Mononuclear cell (primary cell): Measurements from ENCODE around the gene ATPAF1. TPM values are rescaled to one million over a fixed set of nuclear protein-coding genes. Genes with fewer than 3 reads are reported as not detected.

Experiments
- H3K27me3 ChIP-seq: 2 replicates; pipeline ENCODE4 v1.6.0; 2011; ENCODE audit warnings: low read length, control low read depth; ENCODE audit not compliant: insufficient read depth
- H3K4me1 ChIP-seq: 2 replicates; pipeline ENCODE4 v1.5.1; 2011; ENCODE audit warnings: mild to moderate bottlenecking, low read length, control low read depth; ENCODE audit not compliant: insufficient read depth
- H3K4me3 ChIP-seq: 2 replicates; pipeline ENCODE4 v1.5.1; 2011; ENCODE audit warnings: mild to moderate bottlenecking, low read length, moderate library complexity
- H3K9me3 ChIP-seq: 2 replicates; pipeline ENCODE4 v1.5.1; 2011; ENCODE audit warnings: low read depth, mild to moderate bottlenecking, control low read depth, low read length
- total RNA-seq: library from RNA; depleted of rRNA; stranded (reverse); fragments of >200 nt; gene quantifications from one replicate; pipeline ENCODE4 v1.2.3, GENCODE V29; 2012

ATPAF1 gene
- total RNA-seq, 1 donor, result 14.9 TPM

GRCh38 chr1:46687921-46688509 lies 19.9 kb upstream of the ATPAF1 start:
- no peaks in the 10 kb centered on the region for H3K9me3 ChIP-seq
- H3K27me3 ChIP-seq, result no peaks in the 10 kb centered on the region
- peaks cover 12% of the 10 kb centered on the region for H3K4me1 ChIP-seq
- no peak overlapping the region for H3K4me3 ChIP-seq

DNA sequence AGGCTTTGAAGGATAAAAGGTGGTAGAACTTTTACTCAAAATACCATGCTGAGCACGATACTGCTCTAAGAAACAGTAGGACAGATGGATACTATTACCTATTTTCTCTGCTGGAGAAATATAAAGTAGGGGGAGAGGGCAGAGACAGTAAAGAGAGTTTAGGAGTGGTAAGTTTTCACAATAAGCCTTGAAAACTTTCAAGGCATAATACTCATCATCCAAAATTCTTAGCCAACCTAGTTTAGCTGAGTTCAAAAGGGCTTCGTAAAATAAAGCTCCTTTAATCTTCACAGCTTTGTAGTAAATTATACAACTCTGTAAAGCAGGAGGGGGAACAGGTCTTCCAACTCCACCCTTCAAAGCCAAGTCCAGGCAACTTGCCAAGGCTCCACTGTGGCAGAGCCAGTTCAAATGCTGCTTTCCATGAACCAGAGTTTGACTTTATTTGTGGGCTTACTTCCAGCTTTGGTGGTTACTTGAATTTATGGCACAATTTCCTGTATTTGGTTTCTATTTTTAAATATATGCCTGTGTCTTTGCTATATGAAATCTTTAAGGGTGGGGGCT lies 19.0 kb upstream of the ATPAF1 start:
- Histone ChIP-seq H3K4me1 (peaks cover 12% of the 10 kb centered on the region), H3K4me3 (no peak overlapping the region), H3K9me3 (no peaks in the 10 kb centered on the region), H3K27me3 (no peaks in the 10 kb centered on the region)

GRCh38 chr1:46686255-46686654 lies 18.1 kb upstream of the ATPAF1 start:
- no peaks in the 10 kb centered on the region for H3K27me3 ChIP-seq
- peaks cover 12% of the 10 kb centered on the region for H3K4me1 ChIP-seq
- no peaks in the 10 kb centered on the region for H3K9me3 ChIP-seq
- H3K4me3 ChIP-seq, result no peak overlapping the region

DNA sequence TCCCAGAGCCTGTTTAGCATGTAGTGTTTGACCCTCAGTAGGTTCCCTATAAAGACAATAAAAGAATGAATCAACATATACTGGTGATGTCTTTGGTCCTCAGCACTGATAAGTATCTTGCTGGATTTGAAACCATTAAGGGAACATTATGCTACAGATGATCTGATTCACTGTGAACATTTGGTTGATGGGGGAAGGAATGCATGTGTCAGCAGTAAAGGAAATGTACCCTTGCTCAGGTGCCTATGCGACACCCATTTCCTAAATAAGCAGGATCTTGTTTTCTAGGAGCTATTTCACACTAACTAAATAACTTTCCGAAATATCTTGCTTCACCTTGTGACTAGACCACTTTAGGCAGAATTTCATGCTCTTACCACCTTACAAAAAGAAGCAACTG lies 16.5 kb upstream of the ATPAF1 start:
- Histone ChIP-seq H3K27me3 (no peaks in the 10 kb centered on the region), H3K4me1 (peaks cover 12% of the 10 kb centered on the region), H3K9me3 (no peaks in the 10 kb centered on the region), H3K4me3 (no peak overlapping the region)

DNA sequence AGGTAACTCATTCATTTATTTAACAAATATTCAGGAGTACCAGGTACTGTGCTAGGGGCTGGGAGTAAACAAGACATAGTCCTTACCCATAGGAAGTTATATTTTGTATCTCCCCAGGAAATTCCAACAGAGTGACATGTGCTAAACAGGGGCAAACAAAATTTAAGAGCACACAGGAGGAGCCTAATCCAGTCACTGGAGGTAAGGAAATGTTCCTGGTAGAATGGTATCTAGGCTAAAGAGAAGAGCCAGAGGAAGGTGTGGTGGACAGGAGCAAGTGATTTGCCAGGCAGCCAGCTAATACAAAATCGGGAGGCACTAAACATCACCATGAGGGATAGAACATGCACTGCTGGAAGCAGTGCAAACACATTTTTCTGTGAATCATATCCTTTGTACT lies 13.9 kb upstream of the ATPAF1 start:
- no peak overlapping the region for H3K4me3 ChIP-seq
- peaks cover 3% of the 10 kb centered on the region for H3K4me1 ChIP-seq
- no peaks in the 10 kb centered on the region for H3K27me3 ChIP-seq
- H3K9me3 ChIP-seq, result no peaks in the 10 kb centered on the region

DNA sequence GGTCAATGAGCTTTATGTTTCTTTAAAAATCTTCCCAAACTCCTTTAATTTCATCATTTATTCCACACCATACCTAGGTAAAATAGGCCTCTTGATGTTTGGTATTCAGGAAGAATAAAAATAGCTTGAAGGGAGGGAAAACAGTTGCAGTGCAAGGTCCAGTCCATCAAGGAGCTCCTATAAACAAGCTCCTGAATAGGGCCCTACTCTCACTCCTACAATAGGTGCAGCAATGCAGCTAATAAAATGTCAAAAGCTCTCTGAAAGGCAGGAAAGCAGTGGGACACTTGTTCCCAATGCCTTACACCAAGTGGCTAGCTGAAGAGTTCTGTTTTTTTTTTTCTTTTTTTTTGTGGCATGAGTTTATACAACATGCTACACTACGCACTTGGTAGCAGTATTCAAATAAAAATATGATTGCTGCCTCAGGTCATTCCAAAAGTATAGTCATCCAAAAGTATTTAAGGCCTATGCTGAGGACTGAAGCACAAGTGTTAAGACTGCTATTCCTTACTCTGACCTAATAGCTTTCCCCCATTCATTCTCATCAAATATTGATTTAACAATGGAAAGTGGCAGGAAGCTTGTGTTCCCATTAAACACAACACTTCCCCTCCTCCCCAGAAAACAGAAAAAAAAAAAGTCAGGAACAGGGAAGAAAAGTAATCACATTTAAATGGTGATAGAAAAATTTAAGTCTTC lies 13.3 kb upstream of the ATPAF1 start:
- H3K4me3 ChIP-seq, result no peak overlapping the region
- H3K4me1 ChIP-seq, result peaks cover 5% of the 10 kb centered on the region
- no peaks in the 10 kb centered on the region for H3K27me3 ChIP-seq
- no peaks in the 10 kb centered on the region for H3K9me3 ChIP-seq

GRCh38 chr1:46679789-46680573 lies 11.8 kb upstream of the ATPAF1 start:
- H3K4me1 ChIP-seq, result peaks cover 9% of the 10 kb centered on the region
- H3K9me3 ChIP-seq, result no peaks in the 10 kb centered on the region
- H3K4me3 ChIP-seq, result no peak overlapping the region
- H3K27me3 ChIP-seq, result no peaks in the 10 kb centered on the region

- Histone ChIP-seq H3K27me3 (no peaks in the 10 kb centered on the region), H3K4me3 (no peak overlapping the region), H3K9me3 (no peaks in the 10 kb centered on the region), H3K4me1 (peaks cover 9% of the 10 kb centered on the region)
Observed at GRCh38 chr1:46677339-46677738, 9.2 kb upstream of the ATPAF1 start.

DNA sequence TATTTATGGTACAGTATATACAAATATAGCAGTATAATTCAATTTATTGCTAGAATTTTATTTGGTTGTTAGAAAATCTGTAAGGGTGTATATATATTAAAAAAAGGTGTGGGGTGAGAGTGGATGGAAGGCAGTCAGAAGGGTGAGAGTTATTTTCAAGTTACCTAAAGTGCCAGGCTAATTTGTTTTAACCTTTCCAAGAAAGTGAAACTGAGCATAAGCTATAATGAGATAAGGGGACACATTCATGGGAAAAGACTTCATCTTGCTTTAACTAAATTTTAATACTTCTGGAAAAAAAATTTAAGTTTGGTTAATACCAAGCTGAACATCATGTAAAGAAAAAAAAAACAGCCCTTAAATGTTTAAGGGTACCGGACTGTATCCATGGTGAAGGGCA lies 8.4 kb upstream of the ATPAF1 start:
- no peaks in the 10 kb centered on the region for H3K9me3 ChIP-seq
- H3K27me3 ChIP-seq, result no peaks in the 10 kb centered on the region
- peaks cover 9% of the 10 kb centered on the region for H3K4me1 ChIP-seq
- H3K4me3 ChIP-seq, result no peak overlapping the region

- Histone ChIP-seq H3K4me1 (peaks cover 9% of the 10 kb centered on the region), H3K27me3 (no peaks in the 10 kb centered on the region), H3K4me3 (no peak overlapping the region), H3K9me3 (no peaks in the 10 kb centered on the region)
Observed at GRCh38 chr1:46675549-46676314, 7.6 kb upstream of the ATPAF1 start.

DNA sequence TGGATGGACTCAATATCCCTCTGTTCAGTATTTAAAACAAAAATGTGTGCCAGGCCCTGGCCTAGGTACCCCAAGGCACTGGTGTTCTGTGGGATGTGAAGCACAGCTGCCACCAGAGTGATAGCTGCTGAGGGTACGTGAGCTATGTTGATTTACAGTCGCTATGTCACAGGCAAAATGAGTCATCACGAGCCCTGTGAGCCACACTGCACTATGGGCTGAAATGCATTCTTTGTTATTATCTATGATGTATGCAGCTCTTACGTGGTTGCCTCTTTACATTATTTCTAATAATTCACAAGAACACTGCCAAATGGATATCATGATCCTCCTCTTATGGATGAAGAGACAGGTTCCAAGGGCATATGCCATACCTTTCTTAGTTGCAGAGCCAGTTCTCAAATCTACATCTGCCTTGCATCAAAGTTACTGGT lies 5.6 kb upstream of the ATPAF1 start:
- no peak overlapping the region for H3K4me3 ChIP-seq
- H3K9me3 ChIP-seq, result no peaks in the 10 kb centered on the region
- H3K4me1 ChIP-seq, result peaks cover 9% of the 10 kb centered on the region
- no peaks in the 10 kb centered on the region for H3K27me3 ChIP-seq

DNA sequence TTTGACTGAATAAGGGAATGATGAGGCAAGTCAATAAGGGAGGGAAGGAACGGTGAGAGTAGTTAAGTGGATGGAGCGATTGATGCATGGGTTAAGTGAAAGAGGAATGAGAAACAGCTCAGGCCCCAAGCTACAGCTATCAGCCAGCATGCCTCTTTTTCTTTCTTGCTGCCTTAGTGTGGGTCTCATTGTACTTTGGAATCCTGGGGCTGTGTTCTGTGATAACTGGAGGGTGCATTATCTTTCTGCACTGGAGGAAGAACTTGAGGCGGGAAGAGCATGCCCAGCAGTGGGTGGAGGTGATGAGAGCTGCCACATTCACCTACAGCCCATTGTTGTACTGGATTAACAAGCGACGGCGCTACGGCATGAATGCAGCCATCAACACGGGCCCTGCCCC lies 4.5 kb upstream of the ATPAF1 start:
- no peak overlapping the region for H3K4me3 ChIP-seq
- no peaks in the 10 kb centered on the region for H3K9me3 ChIP-seq
- H3K4me1 ChIP-seq, result peaks cover 13% of the 10 kb centered on the region
- no peaks in the 10 kb centered on the region for H3K27me3 ChIP-seq

- Histone ChIP-seq H3K9me3 (no peaks in the 10 kb centered on the region), H3K27me3 (no peaks in the 10 kb centered on the region), H3K4me3 (no peak within 1 kb of the TSS), H3K4me1 (peaks cover 17% of the 10 kb centered on the region)
Observed at GRCh38 chr1:46671554-46671953, 3.4 kb upstream of the ATPAF1 start, which contains the start of gene TEX38. TEX38 (plus strand) TSS chr1:46671854; CDS start chr1:46671935, 81 bp downstream.

DNA sequence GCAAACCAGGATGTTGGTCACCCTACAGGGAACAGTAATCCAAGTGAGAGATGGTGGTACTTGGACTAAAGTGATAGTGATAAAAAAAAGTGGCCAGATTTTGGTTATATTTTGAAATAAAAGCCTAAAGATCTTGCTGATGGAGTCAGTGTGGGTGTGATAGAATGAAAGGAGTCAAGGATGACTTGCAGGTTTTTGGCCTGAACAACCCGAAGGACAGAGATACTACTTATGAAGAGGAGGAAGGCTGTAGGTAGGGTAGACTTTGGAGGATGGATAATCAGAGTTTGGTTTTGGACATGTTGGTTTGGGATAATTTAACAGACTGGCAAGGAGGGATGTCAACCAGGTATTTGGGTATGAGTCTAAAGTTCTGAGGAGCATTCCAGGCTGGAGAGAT lies 2.0 kb upstream of the ATPAF1 start:
- Histone ChIP-seq H3K4me1 (peaks cover 13% of the 10 kb centered on the region), H3K4me3 (no peak overlapping the region)

More for the DNA sequence above, 2.0 kb upstream of the ATPAF1 start:
- no peaks in the 10 kb centered on the region for H3K9me3 ChIP-seq
- H3K27me3 ChIP-seq, result no peaks in the 10 kb centered on the region
